Breast epithelium (tissue), 4 donors: Measurements from ENCODE around the gene UBA1. TPM values are rescaled to one million over a fixed set of nuclear protein-coding genes. Genes with fewer than 3 reads are reported as not detected.

ENCODE experiments used
- DNase-seq, 2 donors: peaks; one replicate each; pipeline ENCODE4 v3.0.0-alpha.2; 2019; ENCODE audit warnings: low spot score in 2 of 2
- H3K27ac ChIP-seq, 2 donors: fragments of 200-600 bp; sonication (generic) in 1 of 2; one replicate each; pipeline ENCODE4 v1.5.1; 2016 to 2019; ENCODE audit warnings: mild to moderate bottlenecking in 1 of 2
- H3K27me3 ChIP-seq, 2 donors: fragments of 200-600 bp; sonication (generic) in 1 of 2; one replicate each; pipeline versions ENCODE4 v1.5.1 to v1.6.0; 2017 to 2019; ENCODE audit warnings: control low read depth in 1 of 2, mild to moderate bottlenecking in 1 of 2
- H3K36me3 ChIP-seq: fragments of 200-600 bp; one replicate; pipeline ENCODE4 v1.5.1; 2019
- H3K4me1 ChIP-seq, 2 donors: fragments of 200-600 bp; sonication (generic); one replicate each; pipeline ENCODE4 v1.5.1; 2016 to 2019; ENCODE audit warnings: control low read depth in 1 of 2
- H3K4me3 ChIP-seq, 3 donors: fragments of 200-600 bp; sonication (generic); 1 replicate in 2 of 3; 2 replicates in 1 of 3; pipeline ENCODE4 v1.5.1; 2016 to 2019; ENCODE audit warnings: mild to moderate bottlenecking in 3 of 3, moderate library complexity in 2 of 3
- H3K9me3 ChIP-seq, 2 donors: fragments of 200-600 bp; sonication (generic) in 1 of 2; one replicate each; pipeline ENCODE4 v1.5.1; 2016 to 2019; ENCODE audit warnings: control low read depth in 1 of 2
- CTCF ChIP-seq, 3 donors: fragments of 450-650 bp; IDR thresholded peaks; one replicate each; pipeline ENCODE4 v1.5.1; 2016 to 2017; ENCODE audit warnings: antibody characterized with exemption in 3 of 3, mild to moderate bottlenecking in 3 of 3, moderate library complexity in 3 of 3
- POLR2A ChIP-seq: fragments of 450-650 bp; IDR thresholded peaks from one replicate; pipeline ENCODE4 v1.6.1; 2016; ENCODE audit warnings: antibody characterized with exemption, mild to moderate bottlenecking, moderate library complexity
- POLR2AphosphoS5 ChIP-seq, 3 donors: sonication (generic); formaldehyde crosslinking; IDR thresholded peaks; one replicate each; pipeline ENCODE4 v1.6.1; 2017; ENCODE audit warnings: antibody characterized with exemption in 3 of 3
- intact Hi-C: fragments of 100-400 bp; cut with DNase I; formaldehyde crosslinking; loops from one replicate; pipeline ENCODE4 v1.15.1; 2023; ENCODE audit warnings: low total_unique reads
- total RNA-seq, 3 donors: library from RNA; depleted of rRNA; stranded (reverse); fragments of >200 nt; gene quantifications; one replicate each; pipeline ENCODE4 v1.1.0, GENCODE V29; 2016

Gene UBA1
- total RNA-seq, 3 donors from 2014 or later = 109 to 149 (median 141) TPM

DNA sequence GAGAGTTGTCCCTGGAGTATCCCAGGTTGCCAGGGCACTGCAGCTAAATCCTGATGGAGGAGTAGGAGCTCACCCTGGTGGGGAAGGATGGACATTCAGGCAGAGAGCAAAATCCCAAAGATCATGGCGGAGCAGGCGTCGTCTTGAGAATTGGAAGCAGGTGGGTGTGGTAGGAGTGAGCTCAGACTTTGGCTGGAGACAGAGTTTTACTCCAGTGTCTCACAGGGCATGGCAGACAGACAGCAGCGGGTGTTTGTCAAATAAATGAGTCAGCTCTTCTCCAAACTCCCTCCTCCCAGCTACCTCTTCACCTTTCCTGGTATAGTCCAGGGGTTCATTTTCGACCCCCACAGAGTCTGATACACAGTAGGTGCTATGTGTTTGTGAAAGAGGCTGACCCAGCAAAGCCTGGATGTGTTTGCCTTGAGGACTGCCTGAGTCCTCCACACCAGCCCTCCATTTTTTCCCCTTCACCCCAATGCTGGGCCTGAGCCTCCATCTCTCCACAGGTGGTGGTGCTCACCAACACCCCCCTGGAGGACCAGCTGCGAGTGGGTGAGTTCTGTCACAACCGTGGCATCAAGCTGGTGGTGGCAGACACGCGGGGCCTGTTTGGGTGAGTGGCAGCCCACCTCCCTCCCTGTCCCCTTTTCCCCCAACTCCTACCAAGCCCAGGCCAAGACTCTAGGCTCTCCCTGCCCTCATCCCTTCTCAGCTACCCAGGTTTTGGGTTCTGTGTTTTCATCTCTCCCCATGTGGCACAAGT lies 6.9 kb downstream of the UBA1 start:
- H3K9me3 ChIP-seq = no peaks in the 10 kb centered on the region
- TF ChIP-seq POLR2A (no peak), CTCF (IDR thresholded peaks at IDR 0.05) (no peak), POLR2AphosphoS5 (IDR thresholded peaks at IDR 0.05) (no peak)
- peak in 1 of 2 donors; percentile 52 for DNase-seq
- H3K4me3 ChIP-seq = no peak overlapping the region
- peak overlapping the region; percentile 61 to 84 for H3K27ac ChIP-seq
- H3K36me3 ChIP-seq = peaks cover 11% of the 10 kb centered on the region
- intact Hi-C loops = loop anchor here (10.0 kb wide), 1 partner anchor 164 kb away; no protein-coding TSS in a partner anchor
- H3K4me1 ChIP-seq = peaks cover 0 to 13% of the 10 kb centered on the region in 2 donors
- H3K27me3 ChIP-seq = no peaks in the 10 kb centered on the region

GRCh38 chrX:47201345-47201944 lies 7.8 kb downstream of the UBA1 start:
- Histone ChIP-seq H3K36me3 (peaks cover 11% of the 10 kb centered on the region), H3K4me1 (peaks cover 0 to 4% of the 10 kb centered on the region in 2 donors), H3K27ac (peak overlapping the region; percentile 61 to 84), H3K4me3 (no peak overlapping the region), H3K27me3 (no peaks in the 10 kb centered on the region), H3K9me3 (no peaks in the 10 kb centered on the region)
- no peak for DNase-seq
- TF ChIP-seq CTCF (IDR thresholded peaks at IDR 0.05) (no peak), POLR2A (no peak), POLR2AphosphoS5 (IDR thresholded peaks at IDR 0.05) (no peak)
- intact Hi-C loops = loop anchor here (10.0 kb wide), 1 partner anchor 163 kb away; no protein-coding TSS in a partner anchor

DNA sequence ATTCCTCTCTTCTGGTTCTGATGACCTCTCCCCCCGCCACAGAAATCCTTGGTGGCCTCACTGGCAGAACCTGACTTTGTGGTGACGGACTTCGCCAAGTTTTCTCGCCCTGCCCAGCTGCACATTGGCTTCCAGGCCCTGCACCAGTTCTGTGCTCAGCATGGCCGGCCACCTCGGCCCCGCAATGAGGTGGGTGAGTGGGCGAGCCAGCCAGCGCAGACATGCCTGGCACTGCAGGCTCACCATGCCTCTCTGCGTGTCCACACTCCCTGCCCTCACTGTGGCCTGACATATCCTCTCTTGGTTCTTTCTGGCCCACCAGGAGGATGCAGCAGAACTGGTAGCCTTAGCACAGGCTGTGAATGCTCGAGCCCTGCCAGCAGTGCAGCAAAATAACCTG lies 8.7 kb downstream of the UBA1 start:
- no peaks in the 10 kb centered on the region for H3K27me3 ChIP-seq
- no peak for DNase-seq
- H3K36me3 ChIP-seq = peaks cover 11% of the 10 kb centered on the region
- intact Hi-C loops = loop anchor here (10.0 kb wide), 1 partner anchor 162 kb away; no protein-coding TSS in a partner anchor
- TF ChIP-seq POLR2AphosphoS5 (IDR thresholded peaks at IDR 0.05) = no peak
- TF ChIP-seq CTCF (IDR thresholded peaks at IDR 0.05) = no peak
- TF ChIP-seq POLR2A = no peak
- no peak overlapping the region for H3K27ac ChIP-seq
- no peak overlapping the region for H3K4me3 ChIP-seq
- H3K4me1 ChIP-seq = no peaks in the 10 kb centered on the region
- H3K9me3 ChIP-seq = no peaks in the 10 kb centered on the region

GRCh38 chrX:47202877-47203276 lies 9.2 kb downstream of the UBA1 start:
- Histone ChIP-seq H3K4me3 (no peak overlapping the region), H3K9me3 (no peaks in the 10 kb centered on the region), H3K27me3 (no peaks in the 10 kb centered on the region), H3K4me1 (no peaks in the 10 kb centered on the region), H3K36me3 (peaks cover 11% of the 10 kb centered on the region), H3K27ac (no peak overlapping the region)
- no peak for DNase-seq
- TF ChIP-seq CTCF (IDR thresholded peaks at IDR 0.05) (no peak), POLR2AphosphoS5 (IDR thresholded peaks at IDR 0.05) (no peak), POLR2A (no peak)
- intact Hi-C loops = loop anchor here (10.0 kb wide), 1 partner anchor 162 kb away; no protein-coding TSS in a partner anchor

GRCh38 chrX:47204970-47205369 lies 11.3 kb downstream of the UBA1 start:
- no peak for DNase-seq
- peak overlapping the region; percentile 4 to 11 for H3K27ac ChIP-seq
- no peaks in the 10 kb centered on the region for H3K4me1 ChIP-seq
- no peak for TF ChIP-seq CTCF (IDR thresholded peaks at IDR 0.05)
- TF ChIP-seq POLR2A = no peak
- no peak for TF ChIP-seq POLR2AphosphoS5 (IDR thresholded peaks at IDR 0.05)
- intact Hi-C loops = loop anchor here (10.0 kb wide), 1 partner anchor 160 kb away; no protein-coding TSS in a partner anchor
- no peak overlapping the region for H3K4me3 ChIP-seq
- no peaks in the 10 kb centered on the region for H3K27me3 ChIP-seq
- H3K9me3 ChIP-seq = no peaks in the 10 kb centered on the region
- peaks cover 11% of the 10 kb centered on the region for H3K36me3 ChIP-seq
